GM12875 (cell line): ENCODE measurements around the gene SLMAP.

Source experiments
- H3K4me3 ChIP-seq: one replicate; pipeline ENCODE4 v1.5.1; 2011; ENCODE audit warnings: low read depth, low read length, control low read depth
- TF ChIP-seq, protein P1 (sequence below): IDR thresholded peaks from 2 replicates; pipeline ENCODE4 v1.5.1; 2011; ENCODE audit warnings: low read depth, mild to moderate bottlenecking, control low read depth, inconsistent platforms, low read length, moderate library complexity, borderline replicate concordance; ENCODE audit not compliant: insufficient read depth

Gene SLMAP

DNA sequence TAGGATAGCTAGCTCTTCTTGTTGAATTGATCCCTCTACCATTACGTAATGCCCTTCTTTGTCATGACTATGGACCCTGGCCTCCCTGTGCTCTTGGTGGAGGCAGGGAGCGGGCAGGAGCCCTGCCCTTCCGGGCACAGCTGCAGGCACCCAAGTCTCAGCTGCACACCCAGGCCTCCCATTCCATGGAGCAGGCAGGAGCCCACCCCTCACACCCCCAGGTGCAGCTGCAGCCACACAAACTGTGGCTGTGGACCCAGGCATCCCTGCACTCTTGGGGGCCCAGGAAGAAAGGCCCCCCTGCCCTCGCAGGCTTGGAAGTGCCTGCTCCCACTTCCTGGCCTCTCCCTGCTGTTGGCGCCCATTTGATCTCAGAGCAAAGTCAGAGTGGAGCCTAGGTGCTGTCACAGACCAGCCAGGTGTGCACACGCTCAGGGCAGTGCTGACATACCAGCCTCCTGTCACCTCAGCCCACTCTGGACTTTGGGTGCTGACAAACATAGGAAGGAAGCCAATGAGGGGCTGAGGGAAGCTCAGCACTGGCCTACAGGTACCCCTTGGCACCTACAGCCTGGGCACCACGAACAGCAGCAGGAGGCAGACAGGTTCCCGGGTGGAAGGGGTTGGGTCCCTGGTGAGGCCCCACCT is 53.0 kb downstream of the SLMAP start:
- no peak overlapping the region for H3K4me3 ChIP-seq
- TF ChIP-seq, protein P1, sequence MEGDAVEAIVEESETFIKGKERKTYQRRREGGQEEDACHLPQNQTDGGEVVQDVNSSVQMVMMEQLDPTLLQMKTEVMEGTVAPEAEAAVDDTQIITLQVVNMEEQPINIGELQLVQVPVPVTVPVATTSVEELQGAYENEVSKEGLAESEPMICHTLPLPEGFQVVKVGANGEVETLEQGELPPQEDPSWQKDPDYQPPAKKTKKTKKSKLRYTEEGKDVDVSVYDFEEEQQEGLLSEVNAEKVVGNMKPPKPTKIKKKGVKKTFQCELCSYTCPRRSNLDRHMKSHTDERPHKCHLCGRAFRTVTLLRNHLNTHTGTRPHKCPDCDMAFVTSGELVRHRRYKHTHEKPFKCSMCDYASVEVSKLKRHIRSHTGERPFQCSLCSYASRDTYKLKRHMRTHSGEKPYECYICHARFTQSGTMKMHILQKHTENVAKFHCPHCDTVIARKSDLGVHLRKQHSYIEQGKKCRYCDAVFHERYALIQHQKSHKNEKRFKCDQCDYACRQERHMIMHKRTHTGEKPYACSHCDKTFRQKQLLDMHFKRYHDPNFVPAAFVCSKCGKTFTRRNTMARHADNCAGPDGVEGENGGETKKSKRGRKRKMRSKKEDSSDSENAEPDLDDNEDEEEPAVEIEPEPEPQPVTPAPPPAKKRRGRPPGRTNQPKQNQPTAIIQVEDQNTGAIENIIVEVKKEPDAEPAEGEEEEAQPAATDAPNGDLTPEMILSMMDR = no peak

DNA sequence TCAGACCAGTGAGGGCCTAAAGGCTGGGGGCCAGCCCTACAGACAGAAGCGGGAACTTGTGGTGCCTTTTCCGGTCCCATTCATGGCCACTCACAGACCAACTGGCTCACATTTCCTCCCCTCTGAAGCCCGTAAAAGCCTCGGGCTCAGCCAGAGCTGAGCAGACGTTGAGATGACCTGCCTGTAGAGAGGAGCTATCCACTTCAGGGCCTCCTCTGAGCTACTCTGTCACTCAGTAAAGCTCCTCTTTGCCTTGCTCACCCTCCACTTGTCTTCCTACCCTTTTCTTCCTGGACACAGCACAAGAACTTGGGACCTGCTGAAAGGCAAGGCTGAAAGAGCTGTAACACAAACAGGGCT is 53.5 kb downstream of the SLMAP start:
- TF ChIP-seq, protein P1 = no peak

GRCh38 chr3:57810048-57810447 is 53.9 kb downstream of the SLMAP start:
- TF ChIP-seq, protein P1 = no peak
- no peak overlapping the region for H3K4me3 ChIP-seq

More for the DNA sequence above, 53.5 kb downstream of the SLMAP start:
- no peak overlapping the region for H3K4me3 ChIP-seq

DNA sequence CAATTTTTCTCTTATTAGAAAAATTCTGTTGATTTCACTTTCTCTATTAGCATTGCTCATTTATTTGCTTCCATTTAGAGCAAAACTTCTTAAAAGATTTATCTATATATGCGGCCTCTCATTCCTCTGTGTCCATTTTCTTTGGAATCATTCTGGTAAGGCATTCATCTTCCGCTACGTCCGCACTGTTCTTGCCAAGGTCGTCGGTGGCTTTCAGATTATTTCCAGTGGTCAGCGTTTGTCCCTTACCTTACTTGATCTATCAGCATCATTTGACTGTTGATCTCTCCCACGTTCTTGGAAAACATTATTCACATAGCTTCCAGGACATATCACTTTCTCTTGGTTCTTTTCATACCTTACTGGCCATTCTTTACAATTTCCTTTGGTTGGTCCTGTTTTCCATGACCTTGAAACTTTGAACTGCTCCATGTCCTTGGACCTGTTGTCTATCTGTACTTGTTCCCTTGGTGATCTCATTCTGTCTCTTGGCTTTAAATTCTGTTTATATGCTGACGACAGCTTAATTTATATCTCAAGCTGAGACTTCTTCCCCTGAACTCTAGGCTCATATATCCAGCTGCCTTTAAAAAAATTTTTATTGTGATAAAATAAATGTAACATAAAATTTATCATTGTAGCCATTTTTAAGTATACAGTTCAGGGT is 54.5 kb downstream of the SLMAP start:
- H3K4me3 ChIP-seq = no peak overlapping the region
- TF ChIP-seq, protein P1 = no peak

GRCh38 chr3:57815036-57815435 is 58.9 kb downstream of the SLMAP start:
- no peak overlapping the region for H3K4me3 ChIP-seq
- TF ChIP-seq, protein P1 = no peak

DNA sequence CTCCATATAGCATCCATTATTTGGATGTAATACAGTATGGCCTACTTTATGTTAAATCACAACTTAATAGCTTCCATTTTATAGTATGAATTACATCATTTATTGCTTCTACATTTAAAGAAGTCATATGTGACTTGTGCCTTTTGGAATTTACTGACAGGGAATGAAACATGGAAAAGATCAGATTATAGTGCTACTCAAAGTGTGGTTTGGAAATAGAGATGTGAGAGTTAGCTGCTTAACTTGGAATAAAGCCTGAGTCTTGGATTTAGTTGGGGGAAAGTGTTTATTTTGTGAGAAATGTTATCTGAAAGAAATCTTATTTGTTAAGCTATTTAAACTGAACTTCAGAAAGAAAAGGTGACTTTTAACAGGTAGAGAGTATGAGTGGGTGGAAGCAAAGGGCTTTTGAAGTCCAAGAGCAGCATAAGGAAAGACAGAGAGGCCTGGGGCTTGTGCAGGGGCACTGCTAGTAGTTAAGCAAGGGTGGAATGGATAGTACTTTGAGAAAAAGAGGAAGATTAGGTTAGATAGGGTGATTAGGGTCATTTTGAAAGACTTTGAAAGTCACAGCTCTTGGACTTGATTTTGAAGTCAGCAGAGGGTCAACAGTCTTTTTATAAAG is 60.5 kb downstream of the SLMAP start:
- no peak overlapping the region for H3K4me3 ChIP-seq
- TF ChIP-seq, protein P1 = no peak

DNA sequence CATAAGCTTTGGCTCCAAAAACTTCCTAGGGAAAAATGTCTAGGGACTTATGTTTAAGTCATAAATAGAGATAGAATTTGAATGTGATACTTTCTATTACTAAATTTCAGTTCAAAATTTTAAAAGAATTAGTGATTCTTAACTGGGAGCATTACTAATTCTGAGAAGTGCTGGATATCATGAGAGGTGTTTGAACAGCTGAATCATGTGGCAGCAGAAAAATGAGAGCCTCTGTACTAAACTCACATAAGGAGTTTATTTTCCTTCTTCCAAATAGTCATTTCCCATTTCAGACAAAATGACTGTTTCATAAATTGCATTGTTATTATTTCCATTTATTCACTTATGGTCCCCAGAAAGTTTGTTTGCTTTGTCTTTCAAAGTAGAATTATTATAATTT is 62.7 kb downstream of the SLMAP start:
- H3K4me3 ChIP-seq = no peak overlapping the region
- TF ChIP-seq, protein P1 = no peak
